ENCODE measurements around the gene ACADL. TPM values are rescaled to one million over a fixed set of nuclear protein-coding genes. Genes with fewer than 3 reads are reported as not detected.

ACADL gene
- polyA plus RNA-seq, 1 donor from 2014 or later, result not detected

GRCh38 chr2:210207929-210208328 is 17.3 kb downstream of the ACADL start:
- no peaks in the 10 kb centered on the region for H3K36me3 ChIP-seq (ENCODE audit: insufficient read depth, low read length)
- TF ChIP-seq REST (IDR thresholded peaks at IDR 0.05; ENCODE audit: borderline replicate concordance) (no peak), SMC3 (conservative IDR thresholded peaks at IDR 0.05; ENCODE audit: poor library complexity) (no peak)
- no peaks in the 10 kb centered on the region for H3K27me3 ChIP-seq (ENCODE audit: insufficient read depth, low read depth, low read length)
- H3K9ac ChIP-seq (ENCODE audit: low read length), result no peak overlapping the region
- H3K79me2 ChIP-seq (replicated peaks; ENCODE audit: insufficient read depth, low read length), result no peaks in the 10 kb centered on the region
- no peaks in the 10 kb centered on the region for H3K9me3 ChIP-seq (ENCODE audit: low read length)
- no peaks in the 10 kb centered on the region for H3K9me2 ChIP-seq (ENCODE audit: insufficient read depth, low read length)
- no peak overlapping the region for H3K4me2 ChIP-seq (ENCODE audit: low read length)
- no peaks in the 10 kb centered on the region for H4K20me1 ChIP-seq (ENCODE audit: insufficient read depth)
- no peaks in the 10 kb centered on the region for H3F3A ChIP-seq (ENCODE audit: insufficient read depth, low read length, poor library complexity, severe bottlenecking)
- no peak overlapping the region for H3K4me3 ChIP-seq (ENCODE audit: low read length)
- no peak overlapping the region for H3K27ac ChIP-seq (ENCODE audit: low read length)
- no peak overlapping the region for H2AFZ ChIP-seq (ENCODE audit: low read depth, low read length)

GRCh38 chr2:210203558-210203957 is 21.7 kb downstream of the ACADL start:
- Histone ChIP-seq H4K20me1 (ENCODE audit: insufficient read depth) (no peaks in the 10 kb centered on the region), H3K27ac (ENCODE audit: low read length) (no peak overlapping the region), H3K9me2 (ENCODE audit: insufficient read depth, low read length) (no peaks in the 10 kb centered on the region), H3K4me2 (ENCODE audit: low read length) (no peak overlapping the region), H3K9ac (ENCODE audit: low read length) (no peak overlapping the region), H3K79me2 (replicated peaks; ENCODE audit: insufficient read depth, low read length) (no peaks in the 10 kb centered on the region), H3K36me3 (ENCODE audit: insufficient read depth, low read length) (no peaks in the 10 kb centered on the region), H3K9me3 (ENCODE audit: low read length) (no peaks in the 10 kb centered on the region), H3F3A (ENCODE audit: insufficient read depth, low read length, poor library complexity, severe bottlenecking) (no peaks in the 10 kb centered on the region), H3K4me3 (ENCODE audit: low read length) (no peak overlapping the region), H2AFZ (ENCODE audit: low read depth, low read length) (no peak overlapping the region), H3K27me3 (ENCODE audit: insufficient read depth, low read depth, low read length) (no peaks in the 10 kb centered on the region)
- TF ChIP-seq REST (IDR thresholded peaks at IDR 0.05; ENCODE audit: borderline replicate concordance), result no peak
- no peak for TF ChIP-seq EP300 (conservative IDR thresholded peaks at IDR 0.05; ENCODE audit: poor library complexity, severe bottlenecking)
- no peak for TF ChIP-seq TAF1 (IDR thresholded peaks at IDR 0.05; ENCODE audit: low read depth)
- TF ChIP-seq EZH2 (IDR thresholded peaks at IDR 0.05; ENCODE audit: borderline replicate concordance, insufficient read depth, low read length, poor library complexity, severe bottlenecking), result no peak
- TF ChIP-seq RAD21 (conservative IDR thresholded peaks at IDR 0.05), result no peak
- TF ChIP-seq POLR2AphosphoS5 (IDR thresholded peaks at IDR 0.05), result no peak

- Histone ChIP-seq H3K9me3 (ENCODE audit: low read length) (no peaks in the 10 kb centered on the region), H3K27me3 (ENCODE audit: insufficient read depth, low read depth, low read length) (no peaks in the 10 kb centered on the region), H3K9ac (ENCODE audit: low read length) (no peak overlapping the region), H3K4me2 (ENCODE audit: low read length) (no peak overlapping the region), H3K36me3 (ENCODE audit: insufficient read depth, low read length) (no peaks in the 10 kb centered on the region), H3K9me2 (ENCODE audit: insufficient read depth, low read length) (no peaks in the 10 kb centered on the region), H3K27ac (ENCODE audit: low read length) (no peak overlapping the region), H3F3A (ENCODE audit: insufficient read depth, low read length, poor library complexity, severe bottlenecking) (no peaks in the 10 kb centered on the region), H3K79me2 (replicated peaks; ENCODE audit: insufficient read depth, low read length) (no peaks in the 10 kb centered on the region), H4K20me1 (ENCODE audit: insufficient read depth) (no peaks in the 10 kb centered on the region), H2AFZ (ENCODE audit: low read depth, low read length) (no peak overlapping the region), H3K4me3 (ENCODE audit: low read length) (no peak overlapping the region)
- no peak for TF ChIP-seq RAD21 (conservative IDR thresholded peaks at IDR 0.05)
- no peak for TF ChIP-seq MXI1 (conservative IDR thresholded peaks at IDR 0.05; ENCODE audit: poor library complexity, severe bottlenecking)
- no peak for TF ChIP-seq POLR2AphosphoS5 (IDR thresholded peaks at IDR 0.05)
- no peak for TF ChIP-seq TAF1 (IDR thresholded peaks at IDR 0.05; ENCODE audit: low read depth)
These were observed 22.1 kb downstream of the ACADL start for GRCh38 chr2:210203147-210203546.
